GM21367 (cell line): Measurements from ENCODE around the gene RIPOR3.
"Not testable (repeated sequence)": the region's sequence is repeated elsewhere in the genome, so short reads cannot be mapped to it uniquely, and the experiment has no call there.

Source experiments
- ATAC-seq: cut with Tn5 transposase; IDR thresholded peaks from one replicate; pipeline ENCODE4 v1.9.1; 2021; ENCODE audit not compliant: unreplicated experiment

The RIPOR3 gene

GRCh38 chr20:50635676-50636600, 55.4 kb downstream of the RIPOR3 start:
- ATAC-seq: no peak

- no peak for ATAC-seq
These were observed 56.3 kb downstream of the RIPOR3 start for GRCh38 chr20:50635014-50635557.

DNA sequence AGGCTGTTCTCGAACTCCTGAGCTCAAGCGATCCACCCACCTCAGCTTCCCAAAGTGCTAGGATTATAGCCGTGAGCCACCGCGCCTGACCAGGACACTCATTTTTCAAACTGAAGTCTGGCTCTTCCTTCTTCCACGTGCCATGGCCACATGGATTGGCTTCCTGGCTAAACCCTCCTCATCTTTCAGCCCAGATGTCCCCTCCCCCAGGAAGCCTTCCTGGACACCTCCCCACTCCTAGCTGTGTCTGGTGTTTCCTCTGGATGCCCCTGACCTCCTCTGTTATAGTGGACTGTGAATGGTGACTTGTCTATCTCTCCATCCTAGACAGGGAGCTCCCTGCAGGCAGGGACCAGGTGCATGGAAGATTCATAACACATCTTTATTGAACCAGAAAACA, 57.2 kb downstream of the RIPOR3 start:
- no peak for ATAC-seq

DNA sequence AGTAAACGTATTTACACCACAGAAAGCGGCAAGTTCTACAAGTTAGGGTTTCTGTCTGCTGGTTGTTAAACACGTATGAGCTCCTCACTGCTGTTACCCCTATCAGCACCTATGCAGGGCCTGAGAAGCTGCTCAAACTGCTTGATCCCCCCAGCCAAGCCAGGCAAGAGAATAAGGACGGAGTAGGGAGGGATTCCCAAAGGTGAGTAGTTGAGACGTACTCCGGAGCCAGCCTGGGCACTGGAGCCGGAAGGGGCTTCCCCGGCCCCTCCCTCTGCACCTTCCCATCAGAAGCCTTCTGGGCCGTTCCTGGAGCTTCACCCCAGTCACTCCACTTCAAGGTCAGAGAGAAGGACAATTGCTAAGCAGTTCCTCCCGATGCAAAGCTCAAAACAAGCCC, 58.0 kb downstream of the RIPOR3 start:
- no peak for ATAC-seq

DNA sequence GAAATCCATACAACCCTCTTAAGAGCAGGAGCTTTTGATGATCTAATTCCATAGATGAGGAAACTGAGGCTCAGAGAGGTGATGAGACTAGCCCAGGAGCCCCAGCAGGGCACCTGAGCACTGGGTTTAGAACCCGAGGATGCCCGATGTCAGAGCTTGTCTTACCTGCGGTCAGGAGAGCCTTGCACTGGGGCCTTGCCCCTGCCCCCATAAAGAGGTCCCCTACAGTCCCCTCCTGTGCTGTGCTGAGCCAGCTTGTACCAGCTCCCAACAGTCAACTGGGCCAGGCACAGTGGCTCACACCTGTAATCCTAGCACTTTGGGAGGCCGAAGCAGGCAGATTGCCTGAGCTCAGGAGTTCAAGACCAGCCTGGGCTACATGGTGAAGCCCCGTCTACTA, 58.6 kb downstream of the RIPOR3 start:
- ATAC-seq: no peak

- no peak for ATAC-seq
These were observed 59.1 kb downstream of the RIPOR3 start for GRCh38 chr20:50632236-50632635.

- ATAC-seq: no peak
These were observed 60.6 kb downstream of the RIPOR3 start for GRCh38 chr20:50630578-50631263.

- ATAC-seq: no peak
These were observed 61.7 kb downstream of the RIPOR3 start for GRCh38 chr20:50629670-50630045.

- no peak for ATAC-seq
These were observed 62.3 kb downstream of the RIPOR3 start for GRCh38 chr20:50628853-50629669.

DNA sequence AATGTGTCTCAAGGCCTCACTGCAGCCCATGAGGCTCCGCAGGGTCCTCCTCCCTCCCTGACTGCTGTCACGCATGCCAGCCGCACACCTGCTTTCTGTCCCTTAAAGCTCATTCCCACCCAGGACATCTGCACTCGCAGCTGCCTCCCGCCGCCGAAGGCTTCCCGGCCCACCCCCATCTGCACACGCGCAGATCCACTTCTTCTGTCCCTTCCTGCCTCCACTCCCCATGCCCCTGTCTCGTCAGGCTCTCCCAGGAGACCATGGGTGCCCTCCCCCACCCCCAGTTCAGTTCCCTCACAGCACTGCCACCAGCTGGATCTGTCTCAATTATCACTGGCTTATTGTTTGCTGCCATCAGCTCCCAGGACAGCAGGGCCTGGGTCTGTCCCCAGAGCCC, 63.0 kb downstream of the RIPOR3 start:
- no peak for ATAC-seq

GRCh38 chr20:50627747-50628146, 63.6 kb downstream of the RIPOR3 start:
- ATAC-seq: no peak

DNA sequence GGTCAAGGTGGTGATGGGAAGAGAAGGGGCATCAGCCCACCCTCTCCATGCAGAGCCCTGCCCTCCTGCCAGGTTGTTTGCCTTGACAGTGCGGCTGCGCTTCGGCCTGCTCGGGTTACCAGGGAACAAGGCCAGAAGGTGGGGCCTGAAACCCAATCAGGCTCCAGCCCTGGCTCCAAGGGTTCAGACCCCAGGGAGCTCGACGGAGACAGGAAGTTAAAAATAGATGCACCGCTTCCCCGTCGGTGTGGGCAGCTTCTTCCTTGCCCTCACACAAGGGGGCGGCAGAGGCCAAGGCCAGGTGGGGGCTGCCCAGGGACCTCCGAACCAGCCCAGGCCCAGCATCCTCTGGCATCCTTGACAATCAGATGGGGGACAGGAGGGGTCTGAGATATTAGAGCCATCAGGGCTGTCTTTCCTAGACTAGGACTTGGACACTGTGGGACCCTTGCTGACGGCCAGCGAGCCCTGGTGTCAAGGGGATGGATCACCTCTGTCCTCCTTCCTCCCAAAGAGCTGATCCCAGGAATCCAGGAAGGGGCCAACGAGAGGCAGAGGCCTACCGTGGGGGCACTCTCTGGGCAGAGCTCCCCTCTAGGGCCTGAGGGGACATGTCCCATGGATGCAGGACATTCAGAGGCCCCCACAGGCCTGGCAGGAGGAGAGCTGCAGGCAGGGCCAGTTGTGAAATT, 65.2 kb downstream of the RIPOR3 start:
- no peak for ATAC-seq

GRCh38 chr20:50624351-50625016, 66.9 kb downstream of the RIPOR3 start:
- no peak for ATAC-seq

- no peak for ATAC-seq
These were observed 70.2 kb downstream of the RIPOR3 start for GRCh38 chr20:50621068-50621665.

DNA sequence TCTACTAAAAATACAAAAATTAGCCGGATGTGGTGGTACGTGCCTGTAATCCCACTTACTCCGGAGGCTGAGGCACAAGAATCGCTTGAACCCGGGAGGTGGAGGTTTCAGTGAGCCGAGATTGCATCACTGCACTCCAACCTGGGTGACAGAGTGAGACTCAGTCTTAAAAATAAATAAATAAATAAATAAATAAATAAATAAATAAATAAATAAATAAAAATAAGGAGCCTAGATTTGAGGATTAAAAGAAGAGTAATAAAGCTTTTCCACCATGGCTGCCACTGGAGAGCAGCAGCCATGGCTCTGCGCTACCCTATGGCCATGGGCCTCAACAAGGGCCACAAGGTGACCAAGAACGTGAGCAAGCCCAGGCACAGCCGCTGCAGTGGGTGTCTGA, 70.9 kb downstream of the RIPOR3 start:
- not testable (repeated sequence) for ATAC-seq

DNA sequence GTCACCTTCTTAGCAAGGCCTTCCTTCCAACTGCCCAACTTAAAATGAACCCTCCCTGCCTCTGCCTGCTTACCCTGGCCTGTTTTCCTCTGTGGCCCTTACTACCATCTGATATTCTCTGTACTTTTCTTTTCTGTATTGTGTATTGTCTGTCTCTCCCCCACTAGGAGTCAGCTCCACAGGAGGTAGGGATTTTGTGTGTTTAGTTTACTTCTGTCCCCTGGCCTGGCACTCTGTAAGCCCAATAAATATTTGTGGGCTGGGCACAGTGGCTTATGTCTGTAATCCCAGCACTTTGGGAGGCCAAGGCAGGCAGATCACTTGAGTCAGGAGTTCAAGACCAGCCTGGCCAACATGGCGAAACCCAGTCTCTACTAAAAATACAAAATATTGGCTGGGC, 72.8 kb downstream of the RIPOR3 start:
- no peak for ATAC-seq

DNA sequence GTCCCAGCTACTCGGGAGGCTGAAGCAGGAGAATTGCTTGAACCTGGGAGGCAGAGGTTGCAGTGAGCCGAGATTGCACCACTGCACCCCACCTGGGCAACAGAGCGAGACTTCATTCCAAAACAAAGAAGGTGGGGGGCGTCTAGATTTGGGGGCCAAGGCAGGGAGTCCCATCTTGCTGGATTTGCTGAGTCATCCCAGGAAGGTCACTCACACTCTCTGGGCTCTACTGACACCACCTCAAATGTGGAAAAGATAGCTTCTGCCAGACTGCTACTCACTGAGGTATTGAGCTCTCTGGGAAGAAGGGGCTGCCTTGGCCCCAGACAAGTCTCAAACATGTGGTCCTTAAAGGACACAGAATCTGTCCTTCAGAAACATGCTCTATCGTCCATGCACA, 74.3 kb downstream of the RIPOR3 start:
- no peak for ATAC-seq

GRCh38 chr20:50615407-50615806, 75.9 kb downstream of the RIPOR3 start:
- ATAC-seq: no peak

DNA sequence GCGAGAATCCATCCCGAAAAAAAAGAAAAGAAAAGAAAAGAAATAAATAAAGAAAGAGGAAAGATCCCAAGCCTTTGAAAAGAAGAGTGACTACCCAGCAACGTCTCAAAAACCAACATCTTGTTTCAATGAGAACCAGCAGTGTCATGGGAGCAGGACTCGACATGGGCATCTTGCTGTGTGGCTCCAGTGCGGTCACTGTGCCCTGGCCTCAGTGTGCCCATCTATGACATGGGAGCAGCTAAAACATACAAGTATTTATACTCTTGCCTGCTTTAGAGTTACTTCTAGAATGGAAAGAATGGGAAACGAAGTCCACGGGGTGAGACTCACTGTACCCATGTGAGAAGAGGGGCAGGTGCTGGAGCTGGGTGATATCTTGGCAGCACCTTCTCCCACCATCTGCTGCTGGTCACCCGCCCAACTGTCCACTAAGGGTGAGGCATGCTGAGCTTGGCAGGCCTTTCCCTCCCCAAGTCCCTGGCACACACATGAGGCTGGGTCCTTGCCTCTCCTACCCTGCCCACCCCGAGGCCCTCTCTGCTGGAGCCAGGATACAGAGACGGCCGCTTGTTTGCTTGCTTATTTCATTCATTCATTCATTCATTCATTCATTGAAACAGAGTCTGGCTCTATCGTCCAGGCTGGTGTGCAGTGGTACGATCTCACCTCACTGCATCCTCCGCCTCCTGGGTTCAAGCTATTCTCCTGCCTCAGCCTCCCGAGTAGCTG, 77.7 kb downstream of the RIPOR3 start:
- ATAC-seq: no peak
